Fibroblast of the conjunctiva (primary cell): Measurements from ENCODE around the gene RPE.

ENCODE experiments used
- DNase-seq: peaks from one replicate; pipeline ENCODE4 v3.0.0-alpha.2; 2010; ENCODE audit warnings: low read depth

The RPE gene

DNA sequence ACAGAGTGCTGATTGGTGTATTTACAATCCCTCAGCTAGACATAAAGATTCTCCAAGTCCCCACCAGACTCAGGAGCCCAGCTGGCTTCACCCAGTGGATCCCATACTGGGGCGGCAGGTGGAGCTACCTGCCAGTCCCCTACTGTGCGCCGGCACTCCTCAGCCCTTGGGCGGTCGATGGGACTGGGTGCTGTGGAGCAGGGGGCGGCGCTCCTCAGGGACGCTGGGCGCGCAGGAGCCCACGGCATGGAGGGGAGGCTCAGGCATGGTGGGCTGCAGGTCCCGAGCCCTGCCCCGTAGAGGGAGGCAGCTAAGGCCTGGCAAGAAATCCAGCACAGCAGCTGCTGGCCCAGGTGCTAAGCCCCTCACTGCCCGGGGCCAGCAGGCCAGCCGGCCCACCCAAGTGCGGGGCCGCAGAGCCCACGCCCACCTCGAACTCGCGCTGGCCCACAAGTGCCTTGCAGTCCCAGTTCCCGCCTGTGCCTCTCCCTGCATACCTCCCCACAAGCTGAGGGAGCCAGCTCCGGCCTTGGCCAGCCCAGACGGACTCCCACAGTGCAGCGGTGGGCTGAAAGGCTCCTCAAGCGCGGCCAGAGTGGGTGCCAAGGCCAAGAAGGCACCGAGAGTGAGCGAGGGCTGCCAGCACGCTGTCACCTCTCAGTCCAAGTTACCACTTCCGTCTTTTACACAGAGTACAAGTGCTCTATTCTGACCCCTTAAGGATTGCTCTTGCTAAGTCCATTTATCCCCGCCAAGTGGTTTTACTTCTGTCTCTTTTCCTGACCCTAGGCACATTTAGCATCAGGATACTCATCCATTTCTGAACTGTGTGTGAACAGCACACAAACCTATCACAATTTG is 1.7 kb upstream of the RPE start:
- DNase-seq: no peak

DNA sequence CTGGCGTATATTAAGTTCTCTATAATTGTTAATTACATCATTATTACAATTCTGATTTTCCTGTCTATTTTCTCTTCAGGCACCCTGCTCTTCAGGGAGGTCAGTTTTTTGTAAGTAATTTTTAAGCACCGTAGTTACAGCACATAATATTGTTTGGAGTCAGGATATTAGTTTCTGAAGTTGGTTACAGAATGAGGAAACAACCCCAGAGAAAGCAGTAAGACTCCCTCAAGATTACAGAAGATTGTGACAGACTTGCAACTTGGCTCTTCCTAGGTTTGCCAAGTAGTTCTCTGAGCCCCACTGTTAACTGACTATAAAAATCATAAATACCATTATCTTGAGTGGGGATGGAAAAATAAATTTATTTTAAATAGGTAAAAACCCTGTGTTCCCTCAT is 921 bp downstream of the RPE start:
- DNase-seq: no peak

DNA sequence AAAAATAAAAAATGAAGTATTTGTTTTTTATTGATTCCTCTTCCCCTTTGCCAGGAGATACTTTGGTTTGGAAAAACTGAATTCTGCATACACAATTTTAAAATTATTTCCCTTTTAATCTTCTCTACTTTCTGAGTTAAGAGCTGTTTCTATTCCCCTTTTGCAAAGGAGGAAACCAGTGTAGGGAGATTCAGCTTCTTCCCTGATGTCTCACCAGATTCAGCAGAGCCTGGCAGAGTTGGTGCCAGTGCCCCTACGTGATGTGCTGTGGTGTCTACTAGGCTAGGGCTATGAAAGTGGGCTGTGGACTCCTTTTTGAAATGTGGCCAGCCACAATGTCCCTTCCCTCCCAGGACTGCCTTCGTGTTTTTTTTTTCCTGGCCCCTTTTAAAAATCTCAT is 2.4 kb downstream of the RPE start:
- DNase-seq: no peak

DNA sequence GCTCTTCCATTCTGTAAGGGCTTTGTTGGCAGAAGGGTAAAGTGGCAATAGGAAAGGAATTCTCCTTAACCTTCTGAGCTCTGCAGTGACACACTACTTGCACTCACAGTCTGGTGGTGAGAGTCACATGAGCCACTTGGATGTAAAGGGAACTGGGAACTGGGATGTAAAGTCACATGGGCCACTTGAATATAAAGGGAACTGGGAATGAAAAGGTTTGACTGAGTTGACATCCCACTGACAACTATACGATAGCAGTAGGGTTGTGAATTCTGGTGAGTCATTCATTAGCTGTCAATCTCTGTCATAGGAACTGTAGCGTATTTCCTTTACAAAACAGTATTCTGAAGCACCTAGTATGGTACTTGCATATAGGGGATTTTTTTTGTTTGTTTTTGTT is 5.5 kb downstream of the RPE start:
- no peak for DNase-seq

DNA sequence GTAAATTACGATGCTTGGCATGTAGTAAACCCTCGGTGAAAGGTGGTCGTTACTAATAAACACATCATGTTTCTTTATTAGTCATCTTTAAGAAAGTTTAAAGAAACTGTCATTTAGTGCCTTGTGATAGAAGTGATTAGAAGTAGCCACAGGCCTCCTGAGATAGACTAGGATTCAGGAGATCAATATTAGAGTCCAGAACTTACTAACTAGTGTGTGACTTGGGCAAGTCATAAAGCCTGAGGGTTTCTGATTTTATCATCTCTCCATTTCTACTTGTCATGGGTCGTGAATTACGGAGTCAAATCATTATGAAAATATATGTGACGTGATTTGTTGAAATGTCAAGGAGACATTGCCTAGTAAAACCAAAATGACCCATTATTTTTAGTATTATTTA is 6.7 kb downstream of the RPE start:
- DNase-seq: no peak

DNA sequence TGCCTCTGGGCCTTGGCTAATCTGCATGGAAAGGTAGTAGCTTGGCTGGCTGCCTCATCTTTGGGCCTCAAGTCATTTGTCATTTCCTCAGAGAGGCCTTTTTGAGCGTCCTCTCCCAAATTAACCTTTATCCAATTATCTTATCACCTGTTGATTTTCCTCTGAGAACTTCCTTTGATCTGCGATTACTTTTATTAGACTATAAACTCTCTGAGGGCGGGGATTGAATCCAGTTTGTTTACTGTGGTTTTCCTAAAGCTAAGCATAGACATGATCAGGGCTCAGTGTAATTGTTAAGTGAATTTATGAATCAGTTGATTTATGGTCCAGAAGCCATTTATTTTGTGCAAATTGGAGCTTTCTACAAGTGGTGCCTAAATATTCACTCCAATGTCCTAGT is 7.5 kb downstream of the RPE start:
- no peak for DNase-seq

DNA sequence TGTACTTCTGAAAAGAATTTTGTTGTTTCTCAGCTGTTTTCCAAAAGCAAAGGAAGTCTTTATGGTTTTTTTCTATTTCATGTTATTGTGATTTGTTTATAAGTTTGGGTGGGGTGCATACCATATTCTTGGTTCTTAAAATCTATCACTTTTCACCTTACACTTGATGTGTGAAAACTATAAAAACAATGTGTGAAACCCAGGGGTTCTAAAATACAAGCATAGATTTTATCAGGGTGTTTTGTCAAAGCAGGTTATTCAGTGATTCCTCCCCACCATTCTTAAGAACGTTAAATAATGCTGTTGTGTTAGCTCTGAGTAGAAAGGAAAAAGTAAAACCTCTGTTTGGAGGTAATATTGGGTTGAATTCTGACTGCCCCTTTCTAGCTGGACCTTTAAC is 17.7 kb downstream of the RPE start:
- DNase-seq: no peak

DNA sequence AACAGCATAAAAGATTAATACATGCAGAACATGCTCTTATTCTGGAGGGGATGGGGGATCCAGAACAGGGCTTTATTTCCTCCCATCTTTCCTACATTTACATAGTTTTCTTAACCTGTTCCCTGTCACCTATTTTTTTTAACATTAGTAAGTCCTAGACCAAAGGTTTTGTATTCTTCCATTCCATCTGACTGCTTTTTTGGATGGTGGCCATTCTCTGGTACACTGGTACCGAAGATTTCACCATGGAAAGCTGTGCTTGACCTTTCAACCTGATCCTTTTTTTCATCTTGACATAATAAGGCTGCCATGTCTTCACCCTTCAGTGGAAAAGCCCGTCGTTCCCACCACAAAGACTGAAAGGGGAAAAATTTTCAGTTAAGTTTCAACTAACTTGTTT is 20.4 kb downstream of the RPE start:
- no peak for DNase-seq

DNA sequence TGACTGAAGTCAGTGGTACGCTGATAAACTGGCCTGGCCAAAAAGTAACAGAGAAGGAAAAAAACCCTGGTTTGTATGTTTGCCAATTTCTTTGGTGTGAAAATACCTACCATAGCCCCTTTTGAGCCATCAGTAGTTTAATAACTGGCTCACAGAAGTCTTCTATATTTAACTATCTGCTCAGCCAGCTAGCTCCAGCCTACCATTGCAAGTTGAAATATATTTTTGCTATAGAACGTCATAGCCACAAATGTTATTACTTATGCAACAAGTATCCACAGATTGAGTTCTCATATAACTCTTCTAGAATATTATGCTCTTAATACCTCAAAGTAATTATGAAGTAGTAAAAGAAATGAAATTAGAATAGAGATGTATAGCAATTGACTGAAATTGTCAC is 25.2 kb downstream of the RPE start:
- DNase-seq: no peak

DNA sequence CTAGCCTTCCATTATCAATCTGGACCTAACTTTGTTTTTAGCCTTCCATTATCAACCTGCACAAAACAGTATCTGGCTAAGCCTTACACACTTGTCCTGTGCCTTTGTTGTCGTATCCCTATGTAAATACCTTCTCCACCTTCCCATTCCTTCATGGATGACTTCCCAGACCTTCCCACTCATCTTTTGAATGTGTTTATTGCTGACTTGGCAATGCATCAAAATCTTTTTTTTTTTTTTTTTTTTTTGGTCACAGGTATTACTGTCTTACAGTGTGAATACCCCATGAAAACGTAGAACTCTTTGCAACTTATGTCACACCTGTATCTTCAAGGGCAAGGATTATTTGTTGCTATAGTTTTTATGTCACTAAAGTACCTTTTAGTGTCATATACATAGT is 25.7 kb downstream of the RPE start:
- DNase-seq: no peak

DNA sequence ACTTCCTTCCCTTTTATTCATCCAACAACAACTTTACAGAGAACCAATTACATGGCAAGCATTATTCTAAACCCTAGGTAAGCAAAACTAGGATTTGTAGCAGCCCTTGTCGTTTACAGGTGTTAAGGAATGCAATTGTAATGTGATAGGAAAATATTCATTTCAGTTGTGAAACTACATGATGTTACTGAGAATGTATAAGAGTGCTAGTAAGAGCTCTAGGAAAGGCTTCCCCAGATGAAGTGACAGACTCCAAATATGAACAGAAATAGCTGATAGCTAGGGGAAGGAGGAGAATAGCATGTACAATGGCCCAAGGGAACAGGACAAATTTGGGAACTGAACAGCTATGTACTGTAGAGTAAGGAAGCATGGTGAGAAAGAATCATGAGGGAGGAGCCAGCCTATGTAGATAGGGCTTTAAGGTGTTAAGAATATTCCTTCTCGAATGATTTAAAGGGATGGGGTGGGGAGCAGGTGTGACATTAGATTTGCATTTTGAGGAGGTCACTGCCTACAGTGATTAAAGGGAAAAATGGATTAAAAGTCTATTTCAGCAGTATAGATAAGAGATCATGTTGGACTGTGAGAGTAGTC is 31.7 kb downstream of the RPE start:
- no peak for DNase-seq

DNA sequence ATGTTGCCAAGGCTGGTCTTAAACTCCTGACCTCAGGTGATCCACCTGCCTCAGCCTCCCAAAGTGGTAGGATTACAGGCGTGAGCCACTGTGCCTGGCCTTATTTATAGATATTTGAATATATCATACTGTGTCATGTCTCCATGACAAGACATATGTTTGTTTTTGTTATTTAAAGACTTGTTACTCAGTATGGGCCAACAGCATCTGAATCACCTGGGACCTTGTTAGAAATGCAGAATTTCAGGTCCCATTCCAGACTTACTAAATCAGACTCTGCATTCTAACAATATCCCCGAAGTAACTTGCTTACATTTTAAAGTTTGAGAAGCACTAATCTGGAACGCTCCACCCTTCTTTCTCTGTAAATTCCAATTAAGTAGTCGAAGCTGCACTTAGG is 33.2 kb downstream of the RPE start:
- no peak for DNase-seq

DNA sequence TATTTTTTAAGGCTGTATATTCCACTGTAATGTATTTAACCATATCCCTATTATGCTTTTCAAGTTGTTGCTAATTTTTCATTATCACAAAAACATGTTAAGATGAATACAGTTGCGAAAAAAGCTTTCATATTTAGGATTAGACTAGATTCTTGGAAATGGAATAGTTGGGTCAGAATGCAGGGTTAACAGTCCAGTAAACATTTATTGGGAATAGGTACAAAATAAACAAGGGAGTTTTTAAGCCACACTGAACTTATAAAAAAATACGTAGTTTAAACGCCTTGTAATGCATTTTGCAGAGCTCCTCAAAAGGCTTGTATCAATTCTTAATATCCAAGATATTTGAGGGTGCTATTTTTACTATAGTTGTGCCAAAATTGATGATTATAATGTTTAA is 35.6 kb downstream of the RPE start:
- DNase-seq: no peak

DNA sequence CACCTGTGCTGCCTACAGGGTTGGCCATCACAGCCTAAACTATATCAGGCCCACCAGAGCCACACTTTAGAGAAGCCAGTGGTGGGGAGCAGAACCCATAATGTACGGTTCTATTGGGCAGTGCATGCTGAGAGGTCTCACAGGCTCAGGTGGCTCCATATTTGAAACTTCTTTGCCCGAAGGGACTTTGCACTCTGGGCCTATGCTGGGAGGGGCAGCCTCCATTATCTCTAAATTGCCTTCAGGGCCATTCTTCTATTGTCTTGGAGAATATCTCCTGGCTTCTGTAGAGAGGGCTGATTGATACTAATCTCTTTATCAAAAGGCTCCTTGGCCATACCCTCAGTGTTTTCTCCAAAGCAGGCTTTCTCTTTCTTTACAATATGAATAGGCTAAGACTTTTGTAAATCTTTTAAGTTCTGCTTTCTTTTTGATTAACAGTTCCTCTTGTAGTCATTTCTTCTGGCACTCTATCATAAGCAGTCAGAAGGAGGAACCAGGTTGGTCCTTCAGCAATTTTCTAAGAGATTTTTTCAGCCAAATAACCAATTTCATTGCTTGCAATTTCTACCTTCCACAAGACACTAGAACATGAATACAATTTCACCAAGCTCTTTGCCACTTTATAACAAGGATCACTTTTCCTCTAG is 44.5 kb downstream of the RPE start:
- no peak for DNase-seq

DNA sequence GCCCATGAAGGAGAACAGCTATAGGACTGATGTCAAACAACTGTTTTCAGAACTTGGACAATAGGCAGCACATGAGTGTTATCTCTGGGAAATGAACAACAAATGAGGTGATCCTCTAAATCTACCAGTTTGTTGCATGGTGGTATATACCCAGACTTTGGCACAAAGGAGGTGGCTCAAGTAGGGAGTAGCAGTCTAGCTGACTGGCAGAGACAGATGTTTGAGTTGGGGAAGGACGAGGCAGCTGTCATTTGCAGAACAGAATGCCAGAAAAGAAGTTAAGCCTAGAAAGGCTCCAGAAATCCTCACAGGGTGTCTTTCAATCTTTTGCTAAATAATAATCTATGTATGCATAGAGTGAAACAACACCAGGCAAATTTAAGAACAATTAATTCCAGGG is 47.4 kb downstream of the RPE start:
- DNase-seq: no peak

DNA sequence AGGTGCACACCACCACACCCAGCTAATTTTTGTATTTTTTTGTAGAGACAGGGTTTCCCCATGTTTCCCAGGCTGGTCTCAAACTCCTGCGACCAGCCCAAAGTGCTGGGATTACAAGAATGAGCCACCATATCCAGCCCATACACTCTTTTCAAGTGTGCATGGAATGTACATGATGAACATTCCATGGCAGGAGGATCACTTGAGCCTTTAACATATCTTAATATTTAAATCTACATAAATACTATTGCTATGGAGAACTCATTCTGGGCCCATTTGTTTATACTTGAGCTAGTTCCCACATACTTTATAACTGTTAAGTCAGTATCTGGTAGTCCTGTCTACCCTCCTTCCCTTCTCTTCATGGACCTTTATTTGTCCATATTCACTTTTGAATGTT is 48.4 kb downstream of the RPE start:
- DNase-seq: no peak

DNA sequence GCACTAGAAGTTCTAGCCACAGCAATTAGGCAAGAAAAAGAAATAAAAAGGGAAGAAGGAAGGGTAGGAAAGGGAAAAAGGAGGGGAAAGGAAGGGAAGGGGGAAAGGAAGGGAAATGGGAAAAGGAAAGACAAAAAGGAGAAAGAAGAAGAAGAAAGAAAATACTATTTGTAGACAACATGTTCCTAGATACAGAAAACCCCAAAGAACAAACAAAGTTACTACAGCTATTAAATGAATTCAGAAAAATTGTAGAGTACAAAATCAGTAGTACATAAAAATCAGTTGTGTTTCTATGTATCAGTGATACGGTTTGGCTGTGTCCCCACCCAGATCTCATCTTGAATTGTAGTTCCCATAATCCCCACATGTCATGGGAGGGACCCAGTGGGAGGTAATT is 52.3 kb downstream of the RPE start:
- DNase-seq: no peak

DNA sequence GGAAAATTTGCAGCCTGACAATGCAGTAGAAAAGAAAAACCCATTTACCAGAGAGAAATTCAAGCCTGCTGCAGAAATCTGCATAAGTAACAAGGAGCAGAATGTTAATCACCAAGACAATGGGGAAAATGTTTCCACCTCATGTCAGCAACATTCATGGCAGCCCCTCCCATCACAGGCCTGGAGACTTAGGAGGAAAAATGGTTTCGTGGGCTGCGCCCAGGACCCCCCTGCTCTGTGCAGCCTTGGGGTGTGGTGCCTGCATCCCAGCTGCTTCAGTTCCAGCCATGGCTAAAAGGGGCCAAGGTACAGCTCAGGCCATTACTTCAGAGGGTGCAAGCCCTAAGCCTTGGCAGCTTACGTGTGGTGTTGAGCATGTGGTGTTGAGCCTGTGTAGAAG is 53.4 kb downstream of the RPE start:
- DNase-seq: no peak

DNA sequence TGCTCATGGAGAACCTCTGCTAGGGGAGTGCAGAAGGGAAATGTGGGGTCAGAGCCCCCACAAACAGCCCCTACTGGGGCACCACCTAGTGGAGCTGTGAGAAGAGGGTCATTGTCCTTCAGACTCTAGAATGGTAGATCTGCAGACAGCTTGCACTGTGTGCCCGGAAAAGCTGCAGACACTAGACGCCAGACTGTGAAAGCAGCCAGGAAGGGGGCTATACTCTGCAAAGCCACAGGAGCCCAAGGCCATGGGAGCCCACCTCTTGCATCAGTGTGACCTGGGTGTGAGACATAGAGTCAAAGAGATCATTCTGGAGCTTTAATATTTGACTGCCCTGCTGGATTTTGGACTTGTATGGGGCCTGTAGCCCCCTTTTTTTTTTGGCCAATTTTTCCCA is 60.9 kb downstream of the RPE start:
- DNase-seq: no peak
